VCaP (cell line): ENCODE results near the gene SRPK2.

Source experiments
- H3K27ac ChIP-seq: fragments of 450-650 bp; 2 replicates; pipeline ENCODE4 v1.5.1; 2017
- CTCF ChIP-seq: fragments of 450-650 bp; conservative IDR thresholded peaks from 2 replicates; pipeline ENCODE4 v1.5.1; 2017; ENCODE audit warnings: mild to moderate bottlenecking, moderate library complexity

Gene SRPK2

GRCh38 chr7:105206985-105207384, 181.7 kb downstream of the SRPK2 start:
- TF ChIP-seq CTCF = no peak
- H3K27ac ChIP-seq = no peak overlapping the region

GRCh38 chr7:105205592-105206237, 183.0 kb downstream of the SRPK2 start:
- TF ChIP-seq CTCF = no peak
- no peak overlapping the region for H3K27ac ChIP-seq

- no peak for TF ChIP-seq CTCF
- H3K27ac ChIP-seq = no peak overlapping the region
These were observed 183.8 kb downstream of the SRPK2 start for GRCh38 chr7:105204953-105205352.

- TF ChIP-seq CTCF = no peak
- H3K27ac ChIP-seq = no peak overlapping the region
These were observed 184.2 kb downstream of the SRPK2 start for GRCh38 chr7:105204520-105204919.

GRCh38 chr7:105202616-105203015, 186.1 kb downstream of the SRPK2 start:
- TF ChIP-seq CTCF = no peak
- no peak overlapping the region for H3K27ac ChIP-seq

- H3K27ac ChIP-seq = no peak overlapping the region
- TF ChIP-seq CTCF = no peak
These were observed 189.3 kb downstream of the SRPK2 start for GRCh38 chr7:105199386-105199785.

GRCh38 chr7:105198223-105198622, 190.5 kb downstream of the SRPK2 start:
- no peak for TF ChIP-seq CTCF

More at GRCh38 chr7:105198223-105198622, 190.5 kb downstream of the SRPK2 start:
- H3K27ac ChIP-seq = no peak overlapping the region
